GM12878 (cell line): ENCODE results near the gene RAB33A. TPM values are rescaled to one million over a fixed set of nuclear protein-coding genes. Genes with fewer than 3 reads are reported as not detected.

Experiments used
- HDAC2 ChIP-seq: fragments of 200-600 bp; sonication (generic); IDR thresholded peaks from 2 replicates; pipeline ENCODE4 v1.6.1; 2017
- MXI1 ChIP-seq: fragments of 150-350 bp; IDR thresholded peaks from 2 replicates; pipeline ENCODE4 v1.6.1; 2011; ENCODE audit warnings: low read depth, mild to moderate bottlenecking, inconsistent platforms, low read length, improper control_type of control experiment
- PAX5 ChIP-seq: IDR thresholded peaks from 2 replicates; pipeline ENCODE4 v1.6.1; 2011; ENCODE audit warnings: low read depth, low read length, borderline replicate concordance
- PML ChIP-seq: IDR thresholded peaks from 2 replicates; pipeline ENCODE4 v1.6.1; 2012; ENCODE audit warnings: low read length, inconsistent platforms
- RB1 ChIP-seq: fragments of 450-650 bp; formaldehyde crosslinking; IDR thresholded peaks from 2 replicates; pipeline ENCODE4 v1.6.1; 2017; ENCODE audit warnings: mild to moderate bottlenecking, borderline replicate concordance
- ZNF207 ChIP-seq: fragments of 450-650 bp; IDR thresholded peaks from 2 replicates; pipeline ENCODE4 v1.6.1; 2014; ENCODE audit warnings: antibody characterized with exemption, mild to moderate bottlenecking, borderline replicate concordance
- polyA plus RNA-seq, 11 experiments: library from polyadenylated mRNA; depleted of rRNA in 4 of 11; unstranded in 6 of 11; stranded (reverse) in 5 of 11; fragments of >200 nt; fragmentation: Nextera tagmentation in 4 of 11; fragmentation: Illumina TruSeq in 1 of 11; extraction: Ambion mirVana in 4 of 11; extraction: Trizol in 1 of 11; gene quantifications; 1 replicate in 1 of 11; 2 replicates in 10 of 11; pipeline versions ENCODE4 v1.2.1 to v1.2.3, GENCODE V29; 2011 to 2016; ENCODE audit warnings: inconsistent platforms in 2 of 11, missing spikeins in 2 of 11, low read depth in 1 of 11
- total RNA-seq, 4 experiments: library from RNA; depleted of rRNA in 3 of 4; stranded (reverse); fragments of >200 nt in 3 of 4; fragmentation: Illumina TruSeq in 1 of 4; extraction: Trizol in 1 of 4; gene quantifications; 2 replicates each; pipeline versions ENCODE4 v1.2.1 to v1.2.3, GENCODE V29; 2013 to 2021
- TF ChIP-seq, protein P1 (sequence below): fragments of 150-350 bp; IDR thresholded peaks from 2 replicates; pipeline ENCODE4 v1.6.1; 2016; ENCODE audit warnings: low read depth, low read length
- TF ChIP-seq, protein P2 (sequence below): fragments of 450-650 bp; formaldehyde crosslinking; IDR thresholded peaks from 2 replicates; pipeline ENCODE4 v1.4.0; 2020; ENCODE audit warnings: mild to moderate bottlenecking, moderate library complexity
- TF ChIP-seq, protein P3 (sequence below): fragments of 450-650 bp; formaldehyde crosslinking; IDR thresholded peaks from 2 replicates; pipeline ENCODE4 v1.4.0; 2022; ENCODE audit warnings: mild to moderate bottlenecking, moderate library complexity

Gene RAB33A
- total and polyA plus RNA-seq, 10 of the 15 experiments (the other 5 are each of a cell fraction or from before 2014, with no cell fraction given), result 6.3 to 67.3 (median 33.4) TPM

DNA sequence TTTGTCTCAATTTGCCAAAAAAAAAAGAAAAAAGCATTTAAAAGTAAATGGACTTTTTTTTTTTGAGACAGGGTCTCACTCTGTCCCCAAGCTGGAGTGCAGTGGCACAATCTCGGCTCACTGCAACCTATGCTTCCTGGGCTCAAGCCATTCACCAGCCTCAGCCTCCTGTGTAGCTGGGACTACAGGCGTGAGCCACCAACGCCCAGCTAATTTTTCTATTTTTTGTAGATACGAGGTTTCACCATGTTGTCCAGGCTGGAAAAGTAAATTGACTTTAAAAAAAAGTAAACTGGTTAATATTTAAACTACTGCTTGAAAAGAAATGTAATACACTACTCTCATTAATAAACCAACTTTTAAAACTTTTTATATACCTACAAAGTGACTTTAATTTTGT is 12.0 kb upstream of the RAB33A start (continued):
- TF ChIP-seq, protein P1, sequence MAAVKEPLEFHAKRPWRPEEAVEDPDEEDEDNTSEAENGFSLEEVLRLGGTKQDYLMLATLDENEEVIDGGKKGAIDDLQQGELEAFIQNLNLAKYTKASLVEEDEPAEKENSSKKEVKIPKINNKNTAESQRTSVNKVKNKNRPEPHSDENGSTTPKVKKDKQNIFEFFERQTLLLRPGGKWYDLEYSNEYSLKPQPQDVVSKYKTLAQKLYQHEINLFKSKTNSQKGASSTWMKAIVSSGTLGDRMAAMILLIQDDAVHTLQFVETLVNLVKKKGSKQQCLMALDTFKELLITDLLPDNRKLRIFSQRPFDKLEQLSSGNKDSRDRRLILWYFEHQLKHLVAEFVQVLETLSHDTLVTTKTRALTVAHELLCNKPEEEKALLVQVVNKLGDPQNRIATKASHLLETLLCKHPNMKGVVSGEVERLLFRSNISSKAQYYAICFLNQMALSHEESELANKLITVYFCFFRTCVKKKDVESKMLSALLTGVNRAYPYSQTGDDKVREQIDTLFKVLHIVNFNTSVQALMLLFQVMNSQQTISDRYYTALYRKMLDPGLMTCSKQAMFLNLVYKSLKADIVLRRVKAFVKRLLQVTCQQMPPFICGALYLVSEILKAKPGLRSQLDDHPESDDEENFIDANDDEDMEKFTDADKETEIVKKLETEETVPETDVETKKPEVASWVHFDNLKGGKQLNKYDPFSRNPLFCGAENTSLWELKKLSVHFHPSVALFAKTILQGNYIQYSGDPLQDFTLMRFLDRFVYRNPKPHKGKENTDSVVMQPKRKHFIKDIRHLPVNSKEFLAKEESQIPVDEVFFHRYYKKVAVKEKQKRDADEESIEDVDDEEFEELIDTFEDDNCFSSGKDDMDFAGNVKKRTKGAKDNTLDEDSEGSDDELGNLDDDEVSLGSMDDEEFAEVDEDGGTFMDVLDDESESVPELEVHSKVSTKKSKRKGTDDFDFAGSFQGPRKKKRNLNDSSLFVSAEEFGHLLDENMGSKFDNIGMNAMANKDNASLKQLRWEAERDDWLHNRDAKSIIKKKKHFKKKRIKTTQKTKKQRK, result no peak
- TF ChIP-seq, protein P2, sequence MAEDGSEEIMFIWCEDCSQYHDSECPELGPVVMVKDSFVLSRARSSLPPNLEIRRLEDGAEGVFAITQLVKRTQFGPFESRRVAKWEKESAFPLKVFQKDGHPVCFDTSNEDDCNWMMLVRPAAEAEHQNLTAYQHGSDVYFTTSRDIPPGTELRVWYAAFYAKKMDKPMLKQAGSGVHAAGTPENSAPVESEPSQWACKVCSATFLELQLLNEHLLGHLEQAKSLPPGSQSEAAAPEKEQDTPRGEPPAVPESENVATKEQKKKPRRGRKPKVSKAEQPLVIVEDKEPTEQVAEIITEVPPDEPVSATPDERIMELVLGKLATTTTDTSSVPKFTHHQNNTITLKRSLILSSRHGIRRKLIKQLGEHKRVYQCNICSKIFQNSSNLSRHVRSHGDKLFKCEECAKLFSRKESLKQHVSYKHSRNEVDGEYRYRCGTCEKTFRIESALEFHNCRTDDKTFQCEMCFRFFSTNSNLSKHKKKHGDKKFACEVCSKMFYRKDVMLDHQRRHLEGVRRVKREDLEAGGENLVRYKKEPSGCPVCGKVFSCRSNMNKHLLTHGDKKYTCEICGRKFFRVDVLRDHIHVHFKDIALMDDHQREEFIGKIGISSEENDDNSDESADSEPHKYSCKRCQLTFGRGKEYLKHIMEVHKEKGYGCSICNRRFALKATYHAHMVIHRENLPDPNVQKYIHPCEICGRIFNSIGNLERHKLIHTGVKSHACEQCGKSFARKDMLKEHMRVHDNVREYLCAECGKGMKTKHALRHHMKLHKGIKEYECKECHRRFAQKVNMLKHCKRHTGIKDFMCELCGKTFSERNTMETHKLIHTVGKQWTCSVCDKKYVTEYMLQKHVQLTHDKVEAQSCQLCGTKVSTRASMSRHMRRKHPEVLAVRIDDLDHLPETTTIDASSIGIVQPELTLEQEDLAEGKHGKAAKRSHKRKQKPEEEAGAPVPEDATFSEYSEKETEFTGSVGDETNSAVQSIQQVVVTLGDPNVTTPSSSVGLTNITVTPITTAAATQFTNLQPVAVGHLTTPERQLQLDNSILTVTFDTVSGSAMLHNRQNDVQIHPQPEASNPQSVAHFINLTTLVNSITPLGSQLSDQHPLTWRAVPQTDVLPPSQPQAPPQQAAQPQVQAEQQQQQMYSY (CRISPR knock-in tag), result no peak
- TF ChIP-seq RB1 (no peak), ZNF207 (no peak), MXI1 (no peak), HDAC2 (no peak), PML (no peak), PAX5 (no peak)
- TF ChIP-seq, protein P3, sequence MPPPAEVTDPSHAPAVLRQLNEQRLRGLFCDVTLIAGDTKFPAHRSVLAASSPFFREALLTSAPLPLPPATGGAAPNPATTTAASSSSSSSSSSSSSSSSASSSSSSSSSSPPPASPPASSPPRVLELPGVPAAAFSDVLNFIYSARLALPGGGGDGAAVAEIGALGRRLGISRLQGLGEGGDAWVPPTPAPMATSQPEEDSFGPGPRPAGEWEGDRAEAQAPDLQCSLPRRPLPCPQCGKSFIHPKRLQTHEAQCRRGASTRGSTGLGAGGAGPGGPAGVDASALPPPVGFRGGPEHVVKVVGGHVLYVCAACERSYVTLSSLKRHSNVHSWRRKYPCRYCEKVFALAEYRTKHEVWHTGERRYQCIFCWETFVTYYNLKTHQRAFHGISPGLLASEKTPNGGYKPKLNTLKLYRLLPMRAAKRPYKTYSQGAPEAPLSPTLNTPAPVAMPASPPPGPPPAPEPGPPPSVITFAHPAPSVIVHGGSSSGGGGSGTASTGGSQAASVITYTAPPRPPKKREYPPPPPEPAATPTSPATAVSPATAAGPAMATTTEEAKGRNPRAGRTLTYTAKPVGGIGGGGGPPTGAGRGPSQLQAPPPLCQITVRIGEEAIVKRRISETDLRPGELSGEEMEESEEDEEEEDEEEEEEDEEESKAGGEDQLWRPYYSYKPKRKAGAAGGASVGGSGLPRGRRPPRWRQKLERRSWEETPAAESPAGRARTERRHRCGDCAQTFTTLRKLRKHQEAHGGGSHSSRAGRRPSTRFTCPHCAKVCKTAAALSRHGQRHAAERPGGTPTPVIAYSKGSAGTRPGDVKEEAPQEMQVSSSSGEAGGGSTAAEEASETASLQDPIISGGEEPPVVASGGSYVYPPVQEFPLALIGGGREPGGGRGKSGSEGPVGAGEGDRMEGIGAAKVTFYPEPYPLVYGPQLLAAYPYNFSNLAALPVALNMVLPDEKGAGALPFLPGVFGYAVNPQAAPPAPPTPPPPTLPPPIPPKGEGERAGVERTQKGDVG (CRISPR knock-in tag), result no peak
